H1 (cell line): ENCODE data around the gene ACP4. TPM values are rescaled to one million over a fixed set of nuclear protein-coding genes. Genes with fewer than 3 reads are reported as not detected.
A peak's percentile ranks its signal among the peaks of the same experiment; 100 is the strongest.

Experiments
- CTCF ChIA-PET: fragments of 300-600 bp; sonication (Branson Sonifier 250); formaldehyde crosslinking; loops from one replicate; lab custom pipeline; 2021; ENCODE audit not compliant: partially characterized antibody; lab: Charles Lee
- POLR2A ChIA-PET: fragments of 300-600 bp; sonication (Branson Sonifier 250); formaldehyde crosslinking; loops from one replicate; lab custom pipeline; 2021; ENCODE audit warnings: inconsistent platforms; ENCODE audit not compliant: partially characterized antibody; lab: Charles Lee
- DNase-seq, 2 experiments: peaks; one replicate each; pipeline versions ENCODE4 v3.0.0 to v3.0.0-alpha.2; 2010 to 2022; ENCODE audit warnings: low spot score in 2 of 2, low read depth in 1 of 2, mixed read lengths in 1 of 2
- FAIRE-seq: peaks from 2 replicates; lab custom pipeline; 2011; peaks lifted over from hg19 to GRCh38; lab: Jason Lieb, UNC
- H2AFZ ChIP-seq: 2 replicates; pipeline ENCODE4 v1.8.1; 2012; ENCODE audit warnings: low read length, inconsistent platforms
- H2AK5ac ChIP-seq: 2 replicates; pipeline ENCODE4 v1.6.1; 2013; ENCODE audit warnings: low read depth, low read length
- H2BK120ac ChIP-seq: replicated peaks from 2 replicates; pipeline ENCODE3; 2013; ENCODE audit warnings: low read depth, low read length, inconsistent platforms
- H2BK12ac ChIP-seq: 2 replicates; pipeline ENCODE4 v1.6.1; 2013; ENCODE audit warnings: low read depth, low read length
- H2BK15ac ChIP-seq: 2 replicates; pipeline ENCODE4 v1.6.1; 2013; ENCODE audit warnings: low read length
- H2BK20ac ChIP-seq: 2 replicates; pipeline ENCODE4 v1.6.1; 2013; ENCODE audit warnings: low read length
- H2BK5ac ChIP-seq: 2 replicates; pipeline ENCODE4 v1.6.1; 2013; ENCODE audit warnings: low read depth, low read length
- H3K14ac ChIP-seq: 2 replicates; pipeline ENCODE4 v1.6.1; 2013; ENCODE audit warnings: inconsistent platforms; ENCODE audit not compliant: insufficient read length
- H3K18ac ChIP-seq: 2 replicates; pipeline ENCODE4 v1.6.1; 2013; ENCODE audit warnings: low read length; ENCODE audit errors: extremely low read depth
- H3K23ac ChIP-seq: 2 replicates; pipeline ENCODE4 v1.6.1; 2013; ENCODE audit warnings: inconsistent platforms; ENCODE audit not compliant: insufficient read length
- H3K23me2 ChIP-seq: 2 replicates; pipeline ENCODE4 v1.6.1; 2013; ENCODE audit warnings: low read depth, low read length
- H3K27ac ChIP-seq: 2 replicates; pipeline ENCODE4 v1.6.1; 2011; ENCODE audit warnings: low read depth, low read length, inconsistent platforms
- H3K27me3 ChIP-seq, 4 experiments: replicated peaks in 1 of 4; 1 replicate in 1 of 4; 2 replicates in 3 of 4; pipeline versions ENCODE4 v1.6.1 to v1.8.1; 2011 to 2013; ENCODE audit warnings: low read length in 3 of 4, mild to moderate bottlenecking in 3 of 4, inconsistent platforms in 2 of 4, mixed read lengths in 2 of 4, moderate library complexity in 1 of 4; ENCODE audit not compliant: control insufficient read depth in 3 of 4, insufficient read depth in 3 of 4; ENCODE audit errors: extremely low read depth in 1 of 4
- H3K36me3 ChIP-seq, 4 experiments: 2 replicates each; pipeline versions ENCODE4 v1.6.1 to v1.8.1; 2011 to 2013; ENCODE audit warnings: mild to moderate bottlenecking in 4 of 4, low read length in 3 of 4, moderate library complexity in 2 of 4, control low read depth in 1 of 4, inconsistent platforms in 1 of 4; ENCODE audit not compliant: insufficient read depth in 4 of 4, control insufficient read depth in 2 of 4
- H3K4ac ChIP-seq: replicated peaks from 2 replicates; pipeline ENCODE3; 2013; ENCODE audit warnings: low read length, low read depth, mixed read lengths, inconsistent platforms; ENCODE audit not compliant: insufficient read length
- H3K4me1 ChIP-seq, 4 experiments: replicated peaks in 1 of 4; 1 replicate in 1 of 4; 2 replicates in 3 of 4; pipeline versions ENCODE4 v1.6.1 to v1.8.1; 2011 to 2013; ENCODE audit warnings: low read length in 3 of 4, inconsistent platforms in 2 of 4, mixed read lengths in 1 of 4; ENCODE audit not compliant: insufficient read depth in 4 of 4, control insufficient read depth in 3 of 4
- H3K4me2 ChIP-seq, 2 experiments: 2 replicates each; pipeline versions ENCODE4 v1.6.1 to v1.8.1; 2011 to 2013; ENCODE audit warnings: low read depth in 2 of 2, low read length in 2 of 2, control low read depth in 1 of 2, inconsistent platforms in 1 of 2, mild to moderate bottlenecking in 1 of 2; ENCODE audit not compliant: insufficient read depth in 1 of 2
- H3K4me3 ChIP-seq, 4 experiments: fragments of 200-600, 300-600 bp in 1 of 4; sonication (generic), shearing (Covaris generic), sonication (Bioruptor Twin) in 1 of 4; 2 replicates each; pipeline versions ENCODE4 v1.5.1 to v1.8.1; 2011 to 2016; ENCODE audit warnings: low read length in 4 of 4, low read depth in 3 of 4, control low read depth in 2 of 4, inconsistent platforms in 2 of 4, mild to moderate bottlenecking in 2 of 4, mixed read lengths in 1 of 4, moderate library complexity in 1 of 4; ENCODE audit not compliant: insufficient read depth in 2 of 4; ENCODE audit errors: extremely low read depth in 1 of 4
- H3K56ac ChIP-seq: replicated peaks from 2 replicates; pipeline ENCODE3; 2013; ENCODE audit warnings: low read depth, mild to moderate bottlenecking, mixed read lengths, low read length, inconsistent platforms; ENCODE audit not compliant: insufficient read length
- H3K79me1 ChIP-seq: 2 replicates; pipeline ENCODE4 v1.6.1; 2013; ENCODE audit warnings: low read depth, low read length, control low read depth
- H3K79me2 ChIP-seq, 2 experiments: 2 replicates each; pipeline versions ENCODE4 v1.6.1 to v1.8.1; 2012 to 2013; ENCODE audit warnings: low read length in 2 of 2, mild to moderate bottlenecking in 2 of 2, inconsistent platforms in 1 of 2; ENCODE audit not compliant: insufficient read depth in 2 of 2, control insufficient read depth in 1 of 2
- H3K9ac ChIP-seq, 4 experiments: replicated peaks in 1 of 4; 1 replicate in 1 of 4; 2 replicates in 3 of 4; pipeline versions ENCODE4 v1.6.1 to v1.8.1; 2011 to 2013; ENCODE audit warnings: low read depth in 3 of 4, low read length in 3 of 4, control low read depth in 2 of 4, mild to moderate bottlenecking in 2 of 4, moderate library complexity in 2 of 4, inconsistent platforms in 1 of 4; ENCODE audit errors: extremely low read depth in 1 of 4
- H3K9me3 ChIP-seq, 2 experiments: 2 replicates each; pipeline versions ENCODE4 v1.6.1 to v1.8.1; 2012 to 2013; ENCODE audit warnings: mild to moderate bottlenecking in 2 of 2, moderate library complexity in 2 of 2, control low read depth in 1 of 2, inconsistent platforms in 1 of 2, low read depth in 1 of 2, low read length in 1 of 2, mixed read lengths in 1 of 2; ENCODE audit not compliant: insufficient read depth in 2 of 2
- H4K20me1 ChIP-seq, 2 experiments: replicated peaks in 1 of 2; 2 replicates each; pipeline versions ENCODE3 to v1.8.1; 2011 to 2013; ENCODE audit warnings: inconsistent platforms in 2 of 2, low read length in 2 of 2, mild to moderate bottlenecking in 1 of 2; ENCODE audit not compliant: insufficient read depth in 2 of 2, control insufficient read depth in 1 of 2
- H4K5ac ChIP-seq: 2 replicates; pipeline ENCODE4 v1.6.1; 2013; ENCODE audit warnings: low read length, low read depth, mixed read lengths, inconsistent platforms; ENCODE audit not compliant: insufficient read length
- H4K8ac ChIP-seq: 2 replicates; pipeline ENCODE4 v1.8.0; 2013; ENCODE audit warnings: mild to moderate bottlenecking, moderate library complexity, low read length, inconsistent platforms; ENCODE audit not compliant: insufficient read depth; ENCODE audit errors: extremely low read depth
- H4K91ac ChIP-seq: replicated peaks from 2 replicates; pipeline ENCODE3; 2013; ENCODE audit warnings: low read length, mixed read lengths, inconsistent platforms; ENCODE audit not compliant: insufficient read length
- CEBPB ChIP-seq: IDR thresholded peaks from 2 replicates; pipeline ENCODE4 v1.6.1; 2012; ENCODE audit warnings: low read depth, low read length
- CTCF ChIP-seq, 3 experiments: IDR thresholded peaks; 1 replicate in 2 of 3; 2 replicates in 1 of 3; pipeline versions ENCODE4 v1.5.1 to v1.6.1; 2011; ENCODE audit warnings: low read length in 3 of 3, mild to moderate bottlenecking in 3 of 3, inconsistent platforms in 2 of 3, low read depth in 1 of 3, moderate library complexity in 1 of 3; ENCODE audit not compliant: insufficient read depth in 1 of 3; ENCODE audit errors: control extremely low read depth in 1 of 3
- FOSL1 ChIP-seq: IDR thresholded peaks from 2 replicates; pipeline ENCODE4 v1.6.1; 2011; ENCODE audit warnings: mild to moderate bottlenecking, low read depth, low read length, moderate library complexity; ENCODE audit not compliant: insufficient read depth
- GTF2F1 ChIP-seq: IDR thresholded peaks from 2 replicates; pipeline ENCODE4 v1.6.1; 2012; ENCODE audit warnings: low read depth, low read length, improper control_type of control experiment, borderline replicate concordance
- HDAC2 ChIP-seq, 2 experiments: fragments of 300-600 bp in 1 of 2; sonication (generic) in 1 of 2; IDR thresholded peaks; 2 replicates each; pipeline ENCODE4 v1.6.1; 2011 to 2012; ENCODE audit warnings: low read depth in 2 of 2, low read length in 2 of 2, mild to moderate bottlenecking in 2 of 2, moderate library complexity in 2 of 2, borderline replicate concordance in 1 of 2, inconsistent platforms in 1 of 2
- JUND ChIP-seq: IDR thresholded peaks from 2 replicates; pipeline ENCODE4 v1.6.1; 2011; ENCODE audit warnings: mild to moderate bottlenecking, improper control_type of control experiment, low read length
- NRF1 ChIP-seq: IDR thresholded peaks from 2 replicates; pipeline ENCODE4 v1.6.1; 2011; ENCODE audit warnings: mild to moderate bottlenecking, low read depth, low read length, improper control_type of control experiment
- POLR2A ChIP-seq, 2 experiments: IDR thresholded peaks; 1 replicate in 1 of 2; 2 replicates in 1 of 2; pipeline ENCODE4 v1.6.1; 2011; ENCODE audit warnings: low read depth in 2 of 2, low read length in 2 of 2, mild to moderate bottlenecking in 2 of 2; ENCODE audit errors: control extremely low read depth in 1 of 2
- SAP30 ChIP-seq: fragments of 300-600 bp; sonication (generic); IDR thresholded peaks from 2 replicates; pipeline ENCODE4 v1.7.1; 2012; ENCODE audit warnings: low read length, moderate library complexity, mild to moderate bottlenecking, inconsistent platforms; ENCODE audit not compliant: insufficient read depth, insufficient replicate concordance
- SP1 ChIP-seq: IDR thresholded peaks from 2 replicates; pipeline ENCODE4 v1.6.1; 2011; ENCODE audit warnings: low read depth, low read length
- WGBS, 2 experiments: shearing (Covaris generic) in 1 of 2; methylation state at CpG; one replicate each; pipeline versions ENCODE4 v1.1.6 to v1.1.7; 2013 to 2015; ENCODE audit warnings: low lambda C conversion rate in 2 of 2, mixed read lengths in 2 of 2, inconsistent platforms in 1 of 2, low coverage in 1 of 2, missing lambda C conversion rate in 1 of 2; ENCODE audit not compliant: insufficient replicate concordance in 2 of 2, insufficient coverage in 1 of 2, insufficient read length in 1 of 2; ENCODE audit errors: extremely low coverage in 1 of 2, missing lambda C conversion rate in 1 of 2; 5-methylcytosine and 5-hydroxymethylcytosine counted together
- polyA plus RNA-seq, 7 experiments: library from polyadenylated mRNA; depleted of rRNA in 3 of 7; stranded (reverse) in 5 of 7; unstranded in 2 of 7; fragments of >200 nt in 5 of 7; fragments of 200-250 nt in 2 of 7; gene quantifications; 1 replicate in 5 of 7; 2 replicates in 1 of 7; 4 replicates in 1 of 7; pipeline versions ENCODE4 v1.2.1 to v1.2.3, GENCODE V29; 2011 to 2013; ENCODE audit warnings: missing spikeins in 2 of 7, mixed read lengths in 2 of 7
- total RNA-seq: library from RNA; stranded (reverse); fragmentation: NEBNext Ultra II Directional; extraction: Animal tissue kit (Norgen Biotek cat#: 25700); gene quantifications from 2 replicates; pipeline ENCODE4 v1.2.1, GENCODE V29; 2021
- TF ChIP-seq, protein P1 (sequence below): IDR thresholded peaks from 2 replicates; pipeline ENCODE4 v1.6.1; 2011; ENCODE audit warnings: low read depth, mild to moderate bottlenecking, low read length; ENCODE audit not compliant: insufficient read depth

The ACP4 gene
- total and polyA plus RNA-seq, 2 of the 8 experiments (the other 6 are each of a cell fraction or from before 2014, with no cell fraction given): not detected

DNA sequence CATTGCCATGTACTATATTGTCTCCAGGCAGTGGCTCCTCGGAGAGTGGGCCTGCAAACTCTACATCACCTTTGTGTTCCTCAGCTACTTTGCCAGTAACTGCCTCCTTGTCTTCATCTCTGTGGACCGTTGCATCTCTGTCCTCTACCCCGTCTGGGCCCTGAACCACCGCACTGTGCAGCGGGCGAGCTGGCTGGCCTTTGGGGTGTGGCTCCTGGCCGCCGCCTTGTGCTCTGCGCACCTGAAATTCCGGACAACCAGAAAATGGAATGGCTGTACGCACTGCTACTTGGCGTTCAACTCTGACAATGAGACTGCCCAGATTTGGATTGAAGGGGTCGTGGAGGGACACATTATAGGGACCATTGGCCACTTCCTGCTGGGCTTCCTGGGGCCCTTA lies 19.3 kb upstream of the ACP4 start:
- 81% methylated on average over 13 of the region's 13 CpGs; no CpG with 5 or more reads in 1 of the 2 experiments for WGBS, 2 experiments
- H2BK20ac ChIP-seq: no peak overlapping the region
- no peaks in the 10 kb centered on the region for H3K36me3 ChIP-seq
- H3K23me2 ChIP-seq: no peaks in the 10 kb centered on the region
- H3K56ac ChIP-seq: no peak overlapping the region
- H2BK12ac ChIP-seq: no peak overlapping the region
- H3K18ac ChIP-seq: no peak overlapping the region
- H3K4me1 ChIP-seq: no peaks in the 10 kb centered on the region
- H3K14ac ChIP-seq: no peak overlapping the region
- no peak overlapping the region for H3K27ac ChIP-seq
- no peak overlapping the region for H3K4ac ChIP-seq
- no peak overlapping the region for H2AFZ ChIP-seq
- no peak overlapping the region for H3K4me3 ChIP-seq
- no peaks in the 10 kb centered on the region; a peak in 1 of 4 replicates for H3K9me3 ChIP-seq
- FAIRE-seq (no peak), DNase-seq (no peak)
- ChIA-PET CTCF (interaction anchor here (1.0 kb wide), 2 partner anchors 46 to 49 kb away, joined by 3 read pairs; no protein-coding TSS in a partner anchor), POLR2A (interaction anchor here (1.6 kb wide), 1 partner anchor 15 kb away, joined by 3 read pairs; no protein-coding TSS in a partner anchor)
- H3K4me2 ChIP-seq: no peak overlapping the region
- H4K91ac ChIP-seq: no peak overlapping the region
- no peaks in the 10 kb centered on the region for H3K79me2 ChIP-seq
- no peak overlapping the region for H2BK120ac ChIP-seq
- H4K20me1 ChIP-seq: no peaks in the 10 kb centered on the region
- H3K79me1 ChIP-seq: no peaks in the 10 kb centered on the region
- no peak overlapping the region for H4K5ac ChIP-seq
- H3K9ac ChIP-seq: no peak overlapping the region
- no peak overlapping the region for H3K23ac ChIP-seq
- H3K27me3 ChIP-seq: peaks cover 0 to 13% (median 3%) of the 10 kb centered on the region in 4 experiments; a peak in 5 of 7 replicates
- no peak overlapping the region for H2BK5ac ChIP-seq
- H2AK5ac ChIP-seq: no peak overlapping the region
- H4K8ac ChIP-seq: no peak overlapping the region
- H2BK15ac ChIP-seq: 0 out of 2 replicates have a peak overlapping the region, but pooled peaks have one; percentile 9
- TF ChIP-seq GTF2F1: no peak
- no peak for TF ChIP-seq CTCF (IDR thresholded peaks at IDR 0.05; ENCODE audit: control extremely low read depth in 1 of 3, insufficient read depth in 1 of 3, low read depth in 1 of 3, low read length in 3 of 3)
- TF ChIP-seq FOSL1: no peak
- no peak for TF ChIP-seq JUND
- TF ChIP-seq SP1: no peak
- no peak for TF ChIP-seq POLR2A (IDR thresholded peaks at IDR 0.05; ENCODE audit: control extremely low read depth in 1 of 2, low read depth in 2 of 2, low read length in 2 of 2)
- no peak for TF ChIP-seq HDAC2 (IDR thresholded peaks at IDR 0.05; ENCODE audit: borderline replicate concordance in 1 of 2, low read depth in 2 of 2, low read length in 2 of 2)
- no peak for TF ChIP-seq NRF1
- TF ChIP-seq, protein P1, sequence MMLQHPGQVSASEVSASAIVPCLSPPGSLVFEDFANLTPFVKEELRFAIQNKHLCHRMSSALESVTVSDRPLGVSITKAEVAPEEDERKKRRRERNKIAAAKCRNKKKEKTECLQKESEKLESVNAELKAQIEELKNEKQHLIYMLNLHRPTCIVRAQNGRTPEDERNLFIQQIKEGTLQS: no peak
- no peak for TF ChIP-seq SAP30
- no peak for TF ChIP-seq CEBPB
